ENCODE data around the gene PANX2. TPM values are rescaled to one million over a fixed set of nuclear protein-coding genes. Genes with fewer than 3 reads are reported as not detected.

PANX2 gene
- total and polyA plus RNA-seq, 2 of the 4 experiments (the other 2 are of a cell fraction): 0.18 to 1.7 TPM

DNA sequence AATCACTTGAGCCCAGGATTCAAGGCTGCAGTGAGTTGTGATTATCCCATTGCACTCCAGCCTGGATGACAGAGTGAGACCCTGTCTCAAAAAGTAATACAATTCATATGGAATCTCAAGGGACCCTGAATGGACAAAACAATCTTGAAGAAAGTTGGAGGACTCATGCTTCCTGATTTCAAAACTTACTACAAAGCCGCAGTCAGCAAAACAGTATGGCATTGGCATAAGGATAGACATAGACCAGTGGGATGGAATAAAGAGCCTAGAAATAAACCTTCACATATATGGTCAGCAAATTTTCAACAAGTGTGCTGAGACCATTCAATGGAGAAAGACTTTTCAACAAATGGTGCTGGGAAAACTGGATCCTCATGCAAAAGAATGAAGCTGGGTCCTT, 32.8 kb downstream of the PANX2 start:
- Histone ChIP-seq H2BK20ac (ENCODE audit: low read depth, low read length) (no peak overlapping the region), H3K23ac (ENCODE audit: low read depth, low read length) (no peak overlapping the region; the same call in 1 of the 2 replicates), H3K4me2 (ENCODE audit: low read depth, low read length) (no peak overlapping the region), H3K56ac (ENCODE audit: extremely low read depth, insufficient read depth, low read length) (no peak overlapping the region), H4K8ac (ENCODE audit: low read depth in 2 of 2, low read length in 2 of 2) (no peak overlapping the region), H2BK5ac (ENCODE audit: low read depth, low read length, poor library complexity, severe bottlenecking) (no peak overlapping the region), H3K14ac (replicated peaks; ENCODE audit: low read depth, low read length) (no peak overlapping the region), H2AK5ac (ENCODE audit: low read depth, low read length) (no peak overlapping the region), H3K4me1 (ENCODE audit: control insufficient read depth, insufficient read depth, low read length) (peaks cover 4% of the 10 kb centered on the region; the same call in 1 of the 2 replicates), H3K9ac (ENCODE audit: low read depth, low read length) (no peak overlapping the region), H3K4me3 (ENCODE audit: insufficient read depth, low read depth, low read length) (no peak overlapping the region), H3K27ac (ENCODE audit: insufficient read depth, low read length) (no peak overlapping the region), H3K79me1 (ENCODE audit: low read depth in 1 of 2, low read length in 2 of 2) (peaks cover 41 to 65% of the 10 kb centered on the region in 2 experiments), H3K4ac (ENCODE audit: low read depth, low read length) (no peak overlapping the region), H3K27me3 (ENCODE audit: control insufficient read depth, insufficient read depth, low read length) (no peaks in the 10 kb centered on the region), H3K36me3 (ENCODE audit: control insufficient read depth, insufficient read depth, low read length) (peaks cover 23% of the 10 kb centered on the region), H2BK120ac (ENCODE audit: low read depth, low read length) (no peak overlapping the region), H4K91ac (ENCODE audit: insufficient read depth, low read depth, low read length) (no peak overlapping the region), H4K20me1 (ENCODE audit: insufficient read depth, low read length) (peaks cover 20% of the 10 kb centered on the region), H2AK9ac (replicated peaks; ENCODE audit: low read depth, low read length, poor library complexity) (no peak overlapping the region), H3K18ac (ENCODE audit: low read depth, low read length) (no peak overlapping the region), H2BK15ac (ENCODE audit: low read depth, low read length) (no peak overlapping the region), H4K5ac (ENCODE audit: low read depth, low read length) (no peak overlapping the region), H2AFZ (replicated peaks; ENCODE audit: low read length, poor library complexity) (no peak overlapping the region), H3K9me1 (ENCODE audit: insufficient read depth, low read length) (0 out of 2 replicates have a peak, but pooled peaks cover 2% of the 10 kb centered on the region), H3K9me3 (ENCODE audit: control insufficient read depth, insufficient read depth, low read length) (no peaks in the 10 kb centered on the region)
- DNase-seq: no peak
- dilution Hi-C loops (cut with HindIII; ENCODE audit: low sequenced_read_pairs, unreplicated experiment) (no loop called here), intact Hi-C loops (cut with micrococcal nuclease) (loop anchor here (10.0 kb wide), 1 partner anchor 228 kb away; no protein-coding TSS in a partner anchor), in situ Hi-C loops (cut with MboI; ENCODE audit: low sequenced_read_pairs) (loop anchor here (25.0 kb wide), 1 partner anchor 391 kb away; no protein-coding TSS in a partner anchor)
- ChIA-PET CTCF (no interaction called here), POLR2A (ENCODE audit: unreplicated experiment) (no interaction called here)
- BruUV-seq (replicated peaks): no TSS peak
- TF ChIP-seq MXI1 (IDR thresholded peaks at IDR 0.05; ENCODE audit: borderline replicate concordance, low read depth, low read length): no peak
- TF ChIP-seq MAFK (IDR thresholded peaks at IDR 0.05; ENCODE audit: low read depth, low read length): peak; percentile 46
- no CpG with 5 or more reads among the region's 1 CpG for whole genome bisulfite sequencing, 2 experiments (ENCODE audit: extremely low coverage in 2 of 2, insufficient read length in 1 of 2)
- ATAC-seq (ENCODE audit: low read depth): no peak

Data from IMR-90 (cell line).